K562 (cell line): Measurements from ENCODE around the gene UPF1. TPM values are rescaled to one million over a fixed set of nuclear protein-coding genes. Genes with fewer than 3 reads are reported as not detected.

Source experiments
- ATAC-seq: fragments of 200-7000 bp; cut with Tn5 transposase; 3 replicates; pipeline ENCODE4 v1.9.1; 2020; ENCODE audit warnings: moderate library complexity
- BruUV-seq: library from RNA; stranded (reverse); fragments of 400-500 nt; replicated peaks from 2 replicates; lab custom pipeline; 2021; lab: Mats Ljungman, UMichigan
- CTCF ChIA-PET: fragments of 300-600 bp; formaldehyde crosslinking; extraction: SDS; loops from one replicate; lab custom pipeline; 2021; ENCODE audit warnings: low intra/inter-chr PET ratio; lab: Yijun Ruan, JAX
- POLR2A ChIA-PET: fragments of 300-600, 350-650 bp; sonication (Branson Sonifier 250); formaldehyde crosslinking; extraction: SDS; loops from one replicate; lab custom pipeline; 2021; ENCODE audit warnings: antibody characterized with exemption, inconsistent platforms; lab: Yijun Ruan, JAX
- DNase-seq, 4 experiments: peaks; one replicate each; pipeline versions ENCODE4 v3.0.0 to v3.0.0-alpha.2; 2011 to 2018; ENCODE audit warnings: low spot score in 3 of 4, mixed read lengths in 3 of 4; ENCODE audit errors: extremely low read depth in 1 of 4
- FAIRE-seq: peaks from 2 replicates; lab custom pipeline; 2011; peaks lifted over from hg19 to GRCh38; lab: Jason Lieb, UNC
- H2AFZ ChIP-seq: 2 replicates; pipeline ENCODE4 v1.6.0; 2011; ENCODE audit warnings: low read depth, low read length, control low read depth, inconsistent platforms
- H3K27ac ChIP-seq: fragments of 200-600 bp; 3 replicates; pipeline ENCODE4 v1.8.0; 2011; ENCODE audit warnings: low read depth, mild to moderate bottlenecking, control low read depth, inconsistent platforms, low read length, moderate library complexity, mixed read lengths; ENCODE audit errors: extremely low read depth
- H3K27me3 ChIP-seq, 2 experiments: fragments of 300-600 bp in 1 of 2; 2 replicates in 1 of 2; 3 replicates in 1 of 2; pipeline versions ENCODE4 v1.6.0 to v1.8.0; 2011; ENCODE audit warnings: inconsistent platforms in 2 of 2, low read length in 2 of 2, mild to moderate bottlenecking in 1 of 2, mixed read lengths in 1 of 2, moderate library complexity in 1 of 2; ENCODE audit not compliant: control insufficient read depth in 2 of 2, insufficient read depth in 2 of 2
- H3K36me3 ChIP-seq: fragments of 300-600 bp; 3 replicates; pipeline ENCODE4 v1.8.0; 2011; ENCODE audit warnings: mild to moderate bottlenecking, low read length, inconsistent platforms; ENCODE audit not compliant: control insufficient read depth, insufficient read depth
- H3K4me1 ChIP-seq, 2 experiments: fragments of 200-600 bp in 1 of 2; replicated peaks in 1 of 2; 2 replicates in 1 of 2; 3 replicates in 1 of 2; pipeline versions ENCODE4 v1.5.1 to v1.8.0; 2011; ENCODE audit warnings: inconsistent platforms in 2 of 2, low read length in 2 of 2, mild to moderate bottlenecking in 1 of 2, mixed read lengths in 1 of 2, moderate library complexity in 1 of 2; ENCODE audit not compliant: control insufficient read depth in 2 of 2, insufficient read depth in 2 of 2
- H3K4me2 ChIP-seq: 2 replicates; pipeline ENCODE4 v1.6.1; 2011; ENCODE audit warnings: low read length, control low read depth, inconsistent platforms, mixed read lengths; ENCODE audit not compliant: insufficient read depth
- H3K4me3 ChIP-seq: fragments of 200-600 bp; sonication (generic), shearing (Covaris generic); 2 replicates; pipeline ENCODE4 v1.5.1; 2016; ENCODE audit warnings: control low read depth, inconsistent platforms
- H3K79me2 ChIP-seq: fragments of 200-600 bp; 3 replicates; pipeline ENCODE4 v1.8.0; 2011; ENCODE audit warnings: low read length, inconsistent platforms; ENCODE audit not compliant: control insufficient read depth, insufficient read depth
- H3K9ac ChIP-seq, 2 experiments: 2 replicates each; pipeline versions ENCODE4 v1.6.0 to v1.6.1; 2011; ENCODE audit warnings: low read depth in 2 of 2, low read length in 2 of 2, control low read depth in 1 of 2, inconsistent platforms in 1 of 2, mild to moderate bottlenecking in 1 of 2, mixed read lengths in 1 of 2; ENCODE audit not compliant: insufficient read depth in 1 of 2
- H3K9me1 ChIP-seq: one replicate; pipeline ENCODE4 v1.6.0; 2011; ENCODE audit warnings: inconsistent platforms, mild to moderate bottlenecking, low read length, moderate library complexity; ENCODE audit not compliant: control insufficient read depth, insufficient read depth
- H3K9me3 ChIP-seq: replicated peaks from 2 replicates; pipeline ENCODE4 v1.5.1; 2011; ENCODE audit warnings: low read depth, low read length, inconsistent platforms; ENCODE audit not compliant: control insufficient read depth, insufficient read depth
- H4K20me1 ChIP-seq: replicated peaks from 2 replicates; pipeline ENCODE4 v1.6.1; 2011; ENCODE audit warnings: low read length, inconsistent platforms, mixed read lengths; ENCODE audit not compliant: control insufficient read depth, insufficient read depth
- ARHGAP35 ChIP-seq: fragments of 450-650 bp; IDR thresholded peaks from 2 replicates; pipeline ENCODE4 v1.6.1; 2018; ENCODE audit not compliant: partially characterized antibody
- BRCA1 ChIP-seq, 2 experiments: fragments of 450-650 bp in 1 of 2; sonication (generic) in 1 of 2; formaldehyde crosslinking in 1 of 2; IDR thresholded peaks; 2 replicates each; pipeline versions ENCODE4 v1.5.0 to v1.6.1; 2017 to 2020; ENCODE audit warnings: mild to moderate bottlenecking in 1 of 2, missing genetic modification reagents in 1 of 2
- BRD9 ChIP-seq: fragments of 450-650 bp; IDR thresholded peaks from 2 replicates; pipeline ENCODE4 v1.6.1; 2018; ENCODE audit warnings: low read depth; ENCODE audit not compliant: partially characterized antibody
- ESRRA ChIP-seq: fragments of 450-650 bp; IDR thresholded peaks from 2 replicates; pipeline ENCODE4 v1.6.1; 2014; ENCODE audit warnings: low read depth, mild to moderate bottlenecking, moderate library complexity, borderline replicate concordance
- HIVEP1 ChIP-seq: fragments of 250-450 bp; sonication (Bioruptor Pico); IDR thresholded peaks from 2 replicates; pipeline ENCODE4 v1.4.0; 2020; ENCODE audit warnings: mild to moderate bottlenecking
- NEUROD1 ChIP-seq: fragments of 150-350 bp; IDR thresholded peaks from 2 replicates; pipeline ENCODE4 v1.6.1; 2014; ENCODE audit warnings: borderline replicate concordance, low read length, low read depth; ENCODE audit not compliant: partially characterized antibody
- NFE2L1 ChIP-seq: fragments of 450-650 bp; IDR thresholded peaks from 2 replicates; pipeline ENCODE4 v1.6.1; 2016; ENCODE audit warnings: missing genetic modification characterization, low read depth, mild to moderate bottlenecking, missing compliant biosample characterization, moderate library complexity, borderline replicate concordance
- SAFB2 ChIP-seq: fragments of 200-400 bp; formaldehyde crosslinking; IDR thresholded peaks from 2 replicates; pipeline ENCODE4 v1.6.1; 2018; ENCODE audit warnings: borderline replicate concordance, low read length, low read depth, moderate library complexity; ENCODE audit not compliant: severe bottlenecking
- SMARCA4 ChIP-seq: fragments of 450-650 bp; IDR thresholded peaks from 2 replicates; pipeline ENCODE4 v1.6.1; 2016
- SMARCC2 ChIP-seq: fragments of 450-650 bp; IDR thresholded peaks from 2 replicates; pipeline ENCODE4 v1.6.1; 2017; ENCODE audit warnings: antibody characterized with exemption, moderate library complexity, mild to moderate bottlenecking, low read depth
- ZC3H11A ChIP-seq: IDR thresholded peaks from 2 replicates; pipeline ENCODE4 v1.6.1; 2012; ENCODE audit warnings: low read depth, low read length, improper control_type of control experiment
- ZNF436 ChIP-seq: fragments of 250-450, 450-650 bp; sonication (Bioruptor Pico); formaldehyde crosslinking; IDR thresholded peaks from 2 replicates; pipeline ENCODE4 v1.7.0; 2020; ENCODE audit warnings: mild to moderate bottlenecking
- ZNF830 ChIP-seq: fragments of 250-450 bp; sonication (Bioruptor Pico); IDR thresholded peaks from 2 replicates; pipeline ENCODE4 v1.5.0; 2021; ENCODE audit warnings: mild to moderate bottlenecking
- WGBS: fragments of 100-300 bp; shearing (Covaris generic); methylation state at CpG from one replicate; pipeline ENCODE4 v1.1.6; 2016; ENCODE audit warnings: low coverage, mixed read lengths; ENCODE audit not compliant: insufficient coverage; ENCODE audit errors: missing lambda C conversion rate; 5-methylcytosine and 5-hydroxymethylcytosine counted together
- in situ Hi-C: fragments of 300-500 bp; cut with MboI; formaldehyde crosslinking; loops from 4 replicates; pipeline ENCODE4 v1.15.0; 2018; ENCODE audit warnings: inconsistent platforms, mixed read lengths
- intact Hi-C: fragments of 100-400 bp; cut with micrococcal nuclease; formaldehyde crosslinking; loops from 2 replicates; pipeline ENCODE4 v1.14.2; 2022
- polyA plus RNA-seq, 8 experiments: library from polyadenylated mRNA; depleted of rRNA in 4 of 8; stranded (reverse) in 5 of 8; unstranded in 3 of 8; fragments of >200 nt; fragmentation: Nextera tagmentation in 2 of 8; fragmentation: Illumina TruSeq in 1 of 8; extraction: Ambion mirVana in 2 of 8; extraction: Trizol in 1 of 8; gene quantifications; 2 replicates each; pipeline versions ENCODE4 v1.2.1 to v1.2.3, GENCODE V29; 2011 to 2014; ENCODE audit warnings: inconsistent platforms in 1 of 8, missing spikeins in 1 of 8
- total RNA-seq, 7 experiments: library from RNA; depleted of rRNA in 6 of 7; stranded (reverse); fragments of >200 nt in 6 of 7; fragmentation: Illumina TruSeq in 2 of 7; extraction: Trizol in 2 of 7; gene quantifications; 2 replicates each; pipeline versions ENCODE4 v1.2.1 to v1.2.3, GENCODE V29; 2011 to 2021; ENCODE audit warnings: low replicate concordance in 1 of 7
- TF ChIP-seq, protein P1 (sequence below): fragments of 450-650 bp; IDR thresholded peaks from 2 replicates; pipeline ENCODE4 v1.6.1; 2014; ENCODE audit warnings: low read depth, mild to moderate bottlenecking, moderate library complexity, borderline replicate concordance

Gene UPF1
- total and polyA plus RNA-seq, 9 of the 15 experiments (the other 6 are each of a cell fraction or from before 2014, with no cell fraction given): 0.34 to 103 (median 27.9) TPM

DNA sequence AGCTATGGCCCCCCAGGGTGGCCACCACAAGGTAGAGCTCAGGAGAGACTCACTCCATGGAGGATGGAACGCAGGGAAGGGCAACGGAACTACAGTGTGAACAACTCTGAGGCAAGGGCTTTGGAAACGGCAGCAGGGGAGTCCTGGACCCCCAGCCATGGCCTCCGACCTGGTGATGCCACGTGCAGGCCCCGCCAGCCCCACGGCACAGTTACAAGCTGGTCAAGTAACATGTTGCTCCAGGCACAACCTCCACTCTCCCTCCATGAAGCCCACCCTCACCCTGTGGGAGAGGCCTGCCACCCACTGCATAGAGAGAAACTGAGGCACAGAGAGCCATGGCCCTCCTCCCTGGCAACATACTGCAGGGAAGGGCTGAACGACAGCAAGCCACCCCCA lies 73.3 kb downstream of the UPF1 start:
- ChIA-PET POLR2A (interaction anchor here (0.6 to 0.8 kb wide), 2 partner anchors 11 to 288 kb away, joined by 3 read pairs; no protein-coding TSS in a partner anchor), CTCF (no interaction called here)
- peaks cover 70% of the 10 kb centered on the region; the same call in 2 of the 3 replicates for H3K36me3 ChIP-seq
- H3K4me1 ChIP-seq: peaks cover 0 to 45% of the 10 kb centered on the region in 2 experiments; a peak in 2 of 5 replicates
- H3K27me3 ChIP-seq: no peaks in the 10 kb centered on the region
- H3K9me1 ChIP-seq: no peaks in the 10 kb centered on the region
- WGBS: 90% methylated on average over 8 of the region's 8 CpGs
- H3K9me3 ChIP-seq: no peaks in the 10 kb centered on the region
- no TSS peak for BruUV-seq
- no peak overlapping the region for H3K27ac ChIP-seq
- H3K9ac ChIP-seq: no peak overlapping the region
- no peaks in the 10 kb centered on the region for H3K79me2 ChIP-seq
- no peak for DNase-seq
- TF ChIP-seq SMARCA4: no peak
- no peak for TF ChIP-seq BRD9
- TF ChIP-seq HIVEP1 (CRISPR knock-in tag): no peak
- no peak for TF ChIP-seq BRCA1 (IDR thresholded peaks at IDR 0.05)
- TF ChIP-seq BRCA1 (CRISPR knock-in tag; IDR thresholded peaks at IDR 0.05): no peak
- no peak for TF ChIP-seq SAFB2
- no peak for TF ChIP-seq ARHGAP35
- TF ChIP-seq ZC3H11A: no peak
- no peak for TF ChIP-seq NFE2L1 (tag)
- no peak for TF ChIP-seq SMARCC2
- no peak for TF ChIP-seq ESRRA
- TF ChIP-seq ZNF830 (CRISPR knock-in tag): no peak
- no peak for TF ChIP-seq NEUROD1
- TF ChIP-seq ZNF436: no peak
- TF ChIP-seq, protein P1, sequence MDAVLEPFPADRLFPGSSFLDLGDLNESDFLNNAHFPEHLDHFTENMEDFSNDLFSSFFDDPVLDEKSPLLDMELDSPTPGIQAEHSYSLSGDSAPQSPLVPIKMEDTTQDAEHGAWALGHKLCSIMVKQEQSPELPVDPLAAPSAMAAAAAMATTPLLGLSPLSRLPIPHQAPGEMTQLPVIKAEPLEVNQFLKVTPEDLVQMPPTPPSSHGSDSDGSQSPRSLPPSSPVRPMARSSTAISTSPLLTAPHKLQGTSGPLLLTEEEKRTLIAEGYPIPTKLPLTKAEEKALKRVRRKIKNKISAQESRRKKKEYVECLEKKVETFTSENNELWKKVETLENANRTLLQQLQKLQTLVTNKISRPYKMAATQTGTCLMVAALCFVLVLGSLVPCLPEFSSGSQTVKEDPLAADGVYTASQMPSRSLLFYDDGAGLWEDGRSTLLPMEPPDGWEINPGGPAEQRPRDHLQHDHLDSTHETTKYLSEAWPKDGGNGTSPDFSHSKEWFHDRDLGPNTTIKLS: no peak
- TF ChIP-seq, all 486 proteins: peak for 0
- intact Hi-C loops: no loop called here
- Histone ChIP-seq H4K20me1 (0 out of 2 replicates have a peak, but pooled peaks cover 5% of the 10 kb centered on the region), H3K4me2 (no peak overlapping the region), H3K4me3 (no peak overlapping the region), H2AFZ (no peak overlapping the region)
- ATAC-seq (no peak), FAIRE-seq (no peak)
- in situ Hi-C loops: no loop called here
